OCI-LY1 (cell line): ENCODE measurements around the gene EXT2.

Experiments used
- H2AFZ ChIP-seq: fragments of 200-600 bp; sonication (generic), shearing (Covaris generic); 2 replicates; pipeline ENCODE4 v1.6.0; 2014; ENCODE audit warnings: antibody characterized with exemption, mild to moderate bottlenecking, low read length
- H3F3A ChIP-seq: fragments of 200-600 bp; sonication (generic), shearing (Covaris generic); 2 replicates; pipeline ENCODE4 v1.6.0; 2014; ENCODE audit warnings: mild to moderate bottlenecking, antibody characterized with exemption, low read length, moderate library complexity; ENCODE audit not compliant: insufficient read depth
- H3K27ac ChIP-seq: fragments of 200-600 bp; sonication (generic); 2 replicates; pipeline ENCODE4 v1.5.1; 2014; ENCODE audit warnings: low read length, mixed run types, mild to moderate bottlenecking, low read depth; ENCODE audit not compliant: poor library complexity, severe bottlenecking
- H3K27me3 ChIP-seq: fragments of 200-600 bp; sonication (generic); 2 replicates; pipeline ENCODE4 v1.6.0; 2014; ENCODE audit warnings: antibody characterized with exemption, mild to moderate bottlenecking, low read length, moderate library complexity; ENCODE audit not compliant: insufficient read depth
- H3K36me3 ChIP-seq: fragments of 200-600 bp; sonication (generic); 2 replicates; pipeline ENCODE4 v1.6.1; 2014; ENCODE audit warnings: mild to moderate bottlenecking, antibody characterized with exemption, low read length, moderate library complexity, mixed read lengths; ENCODE audit not compliant: insufficient read depth
- H3K4me1 ChIP-seq: fragments of 200-600 bp; sonication (generic); 2 replicates; pipeline ENCODE4 v1.5.1; 2014; ENCODE audit warnings: mild to moderate bottlenecking, low read length, moderate library complexity; ENCODE audit not compliant: insufficient read depth, severe bottlenecking
- H3K4me2 ChIP-seq: fragments of 200-600 bp; sonication (generic), shearing (Covaris generic); 2 replicates; pipeline ENCODE4 v1.6.1; 2014; ENCODE audit warnings: low read length
- H3K4me3 ChIP-seq: fragments of 200-600 bp; sonication (generic); 2 replicates; pipeline ENCODE4 v1.5.1; 2014; ENCODE audit warnings: low read length, low read depth, mild to moderate bottlenecking, mixed read lengths; ENCODE audit not compliant: poor library complexity, severe bottlenecking
- H3K79me2 ChIP-seq: fragments of 200-600 bp; shearing (Covaris generic); 2 replicates; pipeline ENCODE4 v1.6.1; 2016; ENCODE audit warnings: mixed run types, low read length, mixed read lengths; ENCODE audit not compliant: insufficient read depth
- H3K9ac ChIP-seq: fragments of 200-600 bp; sonication (generic), shearing (Covaris generic); 2 replicates; pipeline ENCODE4 v1.6.1; 2014; ENCODE audit warnings: mild to moderate bottlenecking, low read length, mixed read lengths
- H3K9me2 ChIP-seq: fragments of 200-600 bp; sonication (generic), shearing (Covaris generic); 2 replicates; pipeline ENCODE4 v1.6.1; 2014; ENCODE audit warnings: low read depth, mild to moderate bottlenecking, low read length, mixed read lengths
- H3K9me3 ChIP-seq: fragments of 200-600 bp; shearing (Covaris generic); 2 replicates; pipeline ENCODE4 v1.6.1; 2014; ENCODE audit warnings: low read length, mixed read lengths
- H4K20me1 ChIP-seq: fragments of 200-600 bp; sonication (generic), shearing (Covaris generic); 2 replicates; pipeline ENCODE4 v1.6.0; 2016; ENCODE audit warnings: mild to moderate bottlenecking, low read length; ENCODE audit not compliant: insufficient read depth
- CTCF ChIP-seq: fragments of 200-600 bp; sonication (generic), shearing (Covaris generic); IDR thresholded peaks from 2 replicates; pipeline ENCODE4 v1.5.1; 2017; ENCODE audit warnings: mild to moderate bottlenecking, antibody characterized with exemption, low read length, moderate library complexity, mixed read lengths
- EZH2 ChIP-seq: fragments of 200-600 bp; sonication (generic), shearing (Covaris generic); IDR thresholded peaks from 2 replicates; pipeline ENCODE4 v1.8.0; 2017; ENCODE audit warnings: borderline replicate concordance, mixed run types, mild to moderate bottlenecking, antibody characterized with exemption, low read length, moderate library complexity, mixed read lengths

The EXT2 gene

DNA sequence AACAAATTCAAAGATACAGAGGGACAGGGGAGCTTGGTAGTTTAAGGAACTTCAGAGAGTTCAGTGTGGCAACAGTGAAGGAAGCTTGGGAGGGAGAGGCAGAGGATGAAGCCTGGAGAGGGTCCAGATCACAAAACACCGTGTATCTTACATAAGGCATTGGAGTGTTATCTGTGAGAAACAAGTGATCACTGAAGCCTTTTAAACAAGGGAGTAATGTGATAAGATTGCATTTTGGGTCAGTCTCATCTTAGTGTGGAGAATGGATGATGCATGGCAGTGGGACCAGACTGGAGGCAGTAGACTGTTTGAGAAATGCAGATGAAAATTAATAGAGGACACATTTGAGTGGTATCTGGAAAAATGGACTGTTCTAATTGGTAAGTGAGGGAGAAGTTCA lies 79.4 kb downstream of the EXT2 start:
- Histone ChIP-seq H3K79me2 (no peaks in the 10 kb centered on the region), H3K9ac (no peak overlapping the region), H3K9me3 (no peaks in the 10 kb centered on the region), H3K36me3 (no peaks in the 10 kb centered on the region), H3K4me3 (no peak overlapping the region), H3K27ac (no peak overlapping the region), H3K9me2 (no peaks in the 10 kb centered on the region), H3K4me1 (no peaks in the 10 kb centered on the region), H2AFZ (no peak overlapping the region), H3K27me3 (no peaks in the 10 kb centered on the region), H4K20me1 (no peaks in the 10 kb centered on the region), H3K4me2 (no peak overlapping the region), H3F3A (no peaks in the 10 kb centered on the region)
- TF ChIP-seq EZH2 (no peak), CTCF (no peak)

DNA sequence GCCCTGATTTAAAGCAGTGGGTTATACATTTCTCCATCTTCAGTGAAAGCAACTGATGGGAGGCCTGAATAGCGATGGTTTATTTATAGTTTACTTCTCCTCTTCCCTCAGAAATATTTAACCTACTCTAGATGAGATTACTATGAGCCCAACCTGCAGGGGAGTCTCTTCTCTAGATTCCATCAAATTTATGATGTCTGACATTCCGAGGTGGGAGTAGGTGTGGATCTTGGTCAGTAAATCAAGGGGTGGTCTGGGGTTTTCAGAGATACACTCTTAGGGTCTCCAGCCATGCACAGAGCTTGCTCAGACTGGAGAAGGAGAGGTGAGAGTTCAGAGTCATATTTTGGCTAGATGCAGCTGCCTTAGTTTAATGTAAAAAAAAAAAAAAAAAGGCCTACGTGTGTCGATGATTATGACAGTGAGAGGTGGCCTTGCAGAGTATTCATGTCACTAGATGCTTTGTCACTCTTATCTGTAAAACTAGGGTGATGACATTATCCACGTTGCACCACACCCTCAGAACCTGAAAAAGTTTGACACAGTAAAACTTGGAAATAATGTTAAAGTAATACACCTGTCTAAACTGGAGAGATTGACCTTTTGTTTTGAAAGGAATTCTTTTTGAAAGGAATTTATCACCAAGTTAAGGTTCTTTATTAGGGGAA lies 81.2 kb downstream of the EXT2 start:
- H3K4me3 ChIP-seq, result no peak overlapping the region
- no peaks in the 10 kb centered on the region for H3K9me3 ChIP-seq
- no peak overlapping the region for H3K9ac ChIP-seq
- no peaks in the 10 kb centered on the region for H3K9me2 ChIP-seq
- H3K4me1 ChIP-seq, result no peaks in the 10 kb centered on the region
- no peak overlapping the region for H3K27ac ChIP-seq
- no peaks in the 10 kb centered on the region for H3F3A ChIP-seq
- no peaks in the 10 kb centered on the region for H3K79me2 ChIP-seq
- no peak for TF ChIP-seq CTCF
- H2AFZ ChIP-seq, result no peak overlapping the region
- no peak overlapping the region for H3K4me2 ChIP-seq
- H3K36me3 ChIP-seq, result no peaks in the 10 kb centered on the region
- no peaks in the 10 kb centered on the region for H3K27me3 ChIP-seq
- no peaks in the 10 kb centered on the region for H4K20me1 ChIP-seq

GRCh38 chr11:44177905-44178304 lies 82.4 kb downstream of the EXT2 start:
- Histone ChIP-seq H4K20me1 (no peaks in the 10 kb centered on the region; the same call in 1 of the 2 replicates), H3K27ac (no peak overlapping the region), H3K9me2 (no peaks in the 10 kb centered on the region), H3K4me3 (no peak overlapping the region), H3K9me3 (no peaks in the 10 kb centered on the region), H3K27me3 (no peaks in the 10 kb centered on the region), H3K9ac (no peak overlapping the region), H3K4me2 (no peak overlapping the region), H2AFZ (no peak overlapping the region), H3K36me3 (no peaks in the 10 kb centered on the region), H3F3A (no peaks in the 10 kb centered on the region), H3K4me1 (no peaks in the 10 kb centered on the region), H3K79me2 (no peaks in the 10 kb centered on the region)
- TF ChIP-seq EZH2 (no peak), CTCF (no peak)
